ENCODE data around the gene IVD.

Gene IVD

GRCh38 chr15:40372981-40373380, 32.6 kb upstream of the IVD start:
- in situ Hi-C loops (cut with MboI; ENCODE audit: low sequenced_read_pairs): no loop called here

- in situ Hi-C loops (cut with MboI; ENCODE audit: low sequenced_read_pairs): no loop called here
Observed at GRCh38 chr15:40377606-40378005, 28.0 kb upstream of the IVD start.

- in situ Hi-C loops (cut with MboI; ENCODE audit: low sequenced_read_pairs): no loop called here
Observed at GRCh38 chr15:40379374-40379773, 26.2 kb upstream of the IVD start.

- in situ Hi-C loops (cut with MboI; ENCODE audit: low sequenced_read_pairs): no loop called here
Observed at GRCh38 chr15:40379853-40380252, 25.7 kb upstream of the IVD start.

- in situ Hi-C loops (cut with MboI; ENCODE audit: low sequenced_read_pairs): no loop called here
Observed at GRCh38 chr15:40380636-40381035, 25.0 kb upstream of the IVD start.

GRCh38 chr15:40381818-40382529, 23.6 kb upstream of the IVD start:
- in situ Hi-C loops (cut with MboI; ENCODE audit: low sequenced_read_pairs): no loop called here

- in situ Hi-C loops (cut with MboI; ENCODE audit: low sequenced_read_pairs): no loop called here
Observed at GRCh38 chr15:40382580-40383456, 22.8 kb upstream of the IVD start, which contains the start of gene KNSTRN. TSS of gene KNSTRN (plus strand) at chr15:40382721. CDS start at chr15:40382836, 115 bp downstream.

- in situ Hi-C loops (cut with MboI; ENCODE audit: low sequenced_read_pairs): no loop called here
Observed at GRCh38 chr15:40386480-40386879, 19.1 kb upstream of the IVD start.

- in situ Hi-C loops (cut with MboI; ENCODE audit: low sequenced_read_pairs): no loop called here
Observed at GRCh38 chr15:40388941-40389823, 16.4 kb upstream of the IVD start.

GRCh38 chr15:40389824-40390595, 15.6 kb upstream of the IVD start:
- in situ Hi-C loops (cut with MboI; ENCODE audit: low sequenced_read_pairs): no loop called here

- in situ Hi-C loops (cut with MboI; ENCODE audit: low sequenced_read_pairs): no loop called here
Observed at GRCh38 chr15:40392986-40393948, 12.3 kb upstream of the IVD start.

- in situ Hi-C loops (cut with MboI; ENCODE audit: low sequenced_read_pairs): no loop called here
Observed at GRCh38 chr15:40397688-40398412, 7.7 kb upstream of the IVD start.

GRCh38 chr15:40398413-40398873, 7.2 kb upstream of the IVD start:
- in situ Hi-C loops (cut with MboI; ENCODE audit: low sequenced_read_pairs): no loop called here

- in situ Hi-C loops (cut with MboI; ENCODE audit: low sequenced_read_pairs): no loop called here
Observed at GRCh38 chr15:40399370-40399769, 6.2 kb upstream of the IVD start.

- in situ Hi-C loops (cut with MboI; ENCODE audit: low sequenced_read_pairs): no loop called here
Observed at GRCh38 chr15:40407330-40407990, 1.9 kb downstream of the IVD start.

- in situ Hi-C loops (cut with MboI; ENCODE audit: low sequenced_read_pairs): no loop called here
Observed at GRCh38 chr15:40409366-40409765, 3.8 kb downstream of the IVD start.

- in situ Hi-C loops (cut with MboI; ENCODE audit: low sequenced_read_pairs): no loop called here
Observed at GRCh38 chr15:40410476-40410875, 4.9 kb downstream of the IVD start.

Measured in HL-60/S4 treated with retinoic acid at 250 ng/mL for 4 days and 3 days (cell line).